NCI-H2171 (cell line): ENCODE data around the gene MARS1.

Experiments used
- DNase-seq: peaks from one replicate; lab custom pipeline; 2025; lab: John Stamatoyannopoulos, UW

MARS1 gene

DNA sequence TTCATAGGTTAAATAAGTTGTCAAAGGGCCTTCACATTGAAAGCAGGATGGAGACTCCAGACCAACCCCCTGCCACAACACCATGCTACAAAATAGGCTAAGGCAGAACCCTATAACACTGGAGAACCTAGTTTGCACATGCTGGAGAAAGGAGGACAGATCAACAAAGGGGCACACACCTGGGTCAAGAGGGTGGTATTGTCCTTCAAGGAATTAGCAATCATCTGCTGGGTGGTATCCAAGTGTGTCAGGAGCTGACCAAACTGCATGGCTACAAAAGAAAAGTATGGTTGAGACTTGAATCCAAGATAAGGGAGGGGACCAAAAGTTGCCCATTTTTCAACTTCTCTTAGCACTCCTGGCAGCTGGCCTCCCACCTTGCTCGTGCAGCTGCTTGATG, 44.0 kb downstream of the MARS1 start:
- DNase-seq: no peak

DNA sequence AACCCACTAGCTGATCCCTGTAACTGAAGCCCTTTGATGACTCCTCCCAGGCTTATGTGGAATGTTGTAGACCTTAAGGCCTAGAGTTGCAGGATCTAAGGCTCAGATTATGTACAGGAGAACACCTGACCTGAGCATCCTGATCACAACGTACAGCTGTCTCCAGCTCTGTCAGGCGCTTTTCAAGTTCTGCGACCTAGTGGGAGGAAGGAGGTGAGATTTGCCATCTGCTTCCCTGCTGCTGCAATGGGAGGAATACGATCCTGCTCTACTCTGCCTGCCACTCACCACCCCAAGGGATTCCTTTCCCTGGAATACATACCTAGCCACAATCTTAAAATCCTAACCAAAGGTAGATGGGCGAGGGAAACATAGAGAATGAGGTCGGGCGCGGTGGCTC, 45.2 kb downstream of the MARS1 start:
- DNase-seq: peak; percentile 88

DNA sequence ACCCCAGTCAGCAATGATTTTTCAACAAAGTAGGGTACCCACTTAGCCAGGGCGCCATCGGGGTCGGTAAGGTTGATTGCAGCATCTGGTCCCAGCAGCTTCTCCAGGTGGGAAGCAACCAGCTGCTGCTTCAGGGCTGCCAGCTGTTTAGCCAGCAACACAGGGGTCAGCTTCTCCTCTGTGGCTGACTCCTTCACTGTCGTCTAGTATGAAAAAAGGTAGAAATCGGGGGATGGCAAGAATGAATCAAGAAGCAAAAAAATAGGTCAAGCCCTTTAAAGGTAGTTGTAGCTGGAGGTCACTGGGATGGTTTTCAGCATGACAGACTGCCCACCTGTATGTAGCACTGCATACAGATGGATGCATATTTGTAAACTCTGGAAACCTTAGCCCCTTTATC, 46.4 kb downstream of the MARS1 start:
- no peak for DNase-seq

DNA sequence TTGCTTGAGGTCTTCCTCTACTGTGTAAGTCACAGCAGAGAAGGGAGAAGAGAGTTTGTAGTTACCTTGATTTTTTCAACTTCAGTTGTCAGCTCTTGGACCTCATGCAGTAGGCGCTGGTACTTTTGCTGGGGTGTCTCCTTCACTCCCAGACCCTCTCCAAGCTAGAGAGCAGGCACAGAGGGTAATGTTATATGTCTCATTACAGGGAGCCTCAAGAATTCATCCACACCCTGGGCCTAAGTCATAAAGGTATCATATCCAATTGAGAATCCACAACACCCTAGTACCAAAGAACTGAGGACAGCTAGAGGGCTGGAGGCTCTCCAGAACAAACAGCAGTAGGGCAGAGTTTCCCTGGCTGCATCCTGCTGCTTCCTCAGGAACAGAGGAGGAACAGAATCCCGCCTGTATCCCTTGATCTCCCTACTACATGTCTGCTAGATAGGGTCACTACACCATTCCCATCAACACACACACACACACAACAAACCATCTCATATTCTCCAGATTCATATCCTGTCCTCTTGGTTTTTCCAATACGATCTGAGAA, 47.2 kb downstream of the MARS1 start:
- no peak for DNase-seq

DNA sequence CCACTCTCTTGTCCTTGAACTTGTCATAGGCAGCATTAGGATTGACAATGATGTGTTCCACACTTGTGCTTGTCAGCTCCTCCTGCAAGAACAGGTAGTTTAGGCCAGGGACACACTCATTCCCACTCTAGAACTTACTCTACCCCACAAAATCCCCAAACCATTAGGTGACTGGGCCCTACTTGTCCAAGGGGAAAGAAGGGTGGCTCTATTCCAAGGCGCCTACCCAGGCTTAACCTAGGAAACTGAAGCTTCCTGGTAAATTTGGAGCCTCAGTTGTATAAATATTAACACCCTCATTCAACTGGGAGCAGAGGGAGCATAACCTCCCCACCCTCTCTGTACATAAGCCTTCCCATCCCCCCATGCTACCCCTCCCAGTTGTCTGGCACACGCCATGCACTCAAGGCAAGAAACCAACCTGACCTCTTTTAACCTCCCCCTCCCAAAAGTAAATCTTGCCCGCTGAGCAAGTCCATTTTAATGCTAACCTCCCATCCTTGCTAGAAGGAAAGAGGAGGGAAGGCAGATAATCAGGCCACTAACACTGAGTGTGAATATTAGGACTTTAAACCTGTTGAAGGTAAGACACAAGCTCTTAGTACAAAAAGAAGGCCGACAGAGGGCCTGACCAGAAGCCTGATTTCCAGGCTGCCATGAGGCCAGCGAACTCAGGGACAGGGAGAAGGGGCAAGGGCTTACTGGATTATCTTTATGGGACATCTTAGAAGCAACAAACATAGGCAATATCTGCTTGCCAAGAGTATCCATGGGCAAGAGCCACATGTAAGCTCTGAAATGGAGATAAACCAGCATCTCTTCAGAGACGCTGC, 48.1 kb downstream of the MARS1 start:
- no peak for DNase-seq

DNA sequence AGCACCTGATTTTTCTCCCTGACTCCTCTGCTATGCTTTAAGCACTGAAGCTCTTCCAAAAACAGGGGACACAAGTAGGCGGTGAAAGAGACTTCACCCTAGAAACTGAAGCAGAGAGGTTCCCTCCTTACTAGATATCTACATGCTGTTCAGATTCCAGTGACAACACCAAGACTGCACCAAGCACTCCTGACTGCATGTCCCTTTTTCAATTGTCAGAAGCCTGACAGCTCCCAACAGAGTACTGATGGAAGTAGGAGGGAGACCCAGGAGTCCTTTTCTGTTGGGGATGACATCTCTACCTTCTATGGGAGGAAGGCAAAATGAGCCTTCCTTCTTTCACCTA, 48.7 kb downstream of the MARS1 start:
- DNase-seq: no peak

DNA sequence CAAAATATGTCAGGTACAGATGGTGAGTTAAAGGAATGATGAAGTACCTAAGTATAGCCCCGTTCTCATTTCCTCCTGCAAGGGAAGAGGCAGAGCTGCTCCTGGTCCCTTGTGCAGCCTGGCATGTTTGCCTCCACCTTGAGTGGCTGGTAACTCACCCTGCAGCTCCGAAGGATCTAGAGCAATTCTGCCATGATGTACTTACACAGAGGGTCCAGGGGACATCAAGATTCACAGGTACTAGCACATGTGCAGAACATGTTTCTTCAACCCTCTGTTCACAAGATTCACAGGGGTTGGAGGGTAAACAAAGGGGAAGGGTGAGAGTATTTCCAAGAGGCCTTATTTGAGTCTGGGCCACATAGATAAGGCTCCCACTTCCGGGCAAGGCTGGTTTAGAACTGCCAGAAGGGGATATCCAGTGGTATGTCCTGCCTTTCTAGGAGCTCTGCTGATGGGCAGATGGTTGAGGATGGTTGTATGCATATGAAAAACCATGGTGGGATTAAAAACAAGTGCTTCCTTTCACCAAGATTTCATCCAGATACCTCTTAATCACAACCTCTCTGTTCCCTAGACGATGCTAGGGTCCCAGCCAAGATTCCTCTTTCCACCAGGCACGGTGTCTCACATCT, 51.4 kb downstream of the MARS1 start:
- DNase-seq: no peak

DNA sequence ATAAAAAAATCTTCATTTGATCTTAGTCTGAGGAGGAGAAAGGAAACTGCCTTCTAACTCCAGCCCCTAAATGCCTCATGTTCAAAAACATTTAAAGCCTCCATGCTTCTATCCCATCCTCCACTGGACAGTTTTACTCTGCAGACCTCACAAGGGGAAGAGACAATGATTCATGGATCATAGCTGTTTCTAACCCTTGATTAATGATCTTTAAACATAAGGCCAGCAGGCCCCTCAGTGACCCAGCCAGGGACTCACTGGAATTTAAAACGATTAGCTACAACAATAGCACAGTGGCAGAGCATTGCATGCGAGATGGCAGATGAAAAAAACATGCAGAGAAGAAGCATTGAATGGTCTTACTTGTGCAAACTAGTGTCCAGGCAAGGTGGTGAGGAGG, 53.1 kb downstream of the MARS1 start:
- no peak for DNase-seq

DNA sequence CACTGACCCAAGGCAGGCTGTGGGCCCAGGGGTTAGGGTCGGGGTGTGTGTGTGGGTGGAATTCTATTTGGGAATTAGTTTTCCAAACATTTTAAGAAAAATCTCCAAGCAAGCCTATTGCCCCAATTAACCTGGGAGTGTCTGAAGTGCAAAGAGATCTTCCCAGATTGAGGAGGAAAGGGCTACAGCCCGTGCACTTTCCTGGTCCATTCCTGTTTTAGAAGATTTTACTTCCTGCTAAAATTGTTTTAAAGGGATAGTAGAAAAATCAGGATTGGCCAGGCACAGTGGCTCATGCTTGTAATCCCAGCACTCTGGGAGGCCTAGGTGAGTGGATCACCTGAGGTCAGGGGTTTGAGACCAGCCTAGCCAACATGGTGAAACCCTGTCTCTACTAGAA, 53.8 kb downstream of the MARS1 start:
- DNase-seq: no peak

DNA sequence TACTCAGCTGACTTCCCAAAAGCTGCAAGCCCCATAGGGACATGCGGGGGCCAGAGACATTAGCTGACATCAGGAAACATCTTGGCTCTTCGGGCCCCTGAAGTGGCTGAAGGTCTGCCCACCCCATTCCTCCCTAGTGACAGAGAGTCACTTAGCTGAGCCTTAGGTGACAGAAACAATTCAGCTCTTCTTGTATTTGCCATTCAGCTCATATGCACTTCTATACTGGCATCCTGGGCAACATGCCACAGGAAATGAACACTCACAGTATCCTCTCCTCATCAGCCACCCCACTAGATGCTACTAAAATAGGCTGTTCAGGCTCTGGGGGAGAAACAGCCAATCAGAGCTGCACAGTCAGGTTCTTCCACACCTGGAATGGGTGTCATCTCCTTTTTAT, 55.7 kb downstream of the MARS1 start:
- DNase-seq: no peak

DNA sequence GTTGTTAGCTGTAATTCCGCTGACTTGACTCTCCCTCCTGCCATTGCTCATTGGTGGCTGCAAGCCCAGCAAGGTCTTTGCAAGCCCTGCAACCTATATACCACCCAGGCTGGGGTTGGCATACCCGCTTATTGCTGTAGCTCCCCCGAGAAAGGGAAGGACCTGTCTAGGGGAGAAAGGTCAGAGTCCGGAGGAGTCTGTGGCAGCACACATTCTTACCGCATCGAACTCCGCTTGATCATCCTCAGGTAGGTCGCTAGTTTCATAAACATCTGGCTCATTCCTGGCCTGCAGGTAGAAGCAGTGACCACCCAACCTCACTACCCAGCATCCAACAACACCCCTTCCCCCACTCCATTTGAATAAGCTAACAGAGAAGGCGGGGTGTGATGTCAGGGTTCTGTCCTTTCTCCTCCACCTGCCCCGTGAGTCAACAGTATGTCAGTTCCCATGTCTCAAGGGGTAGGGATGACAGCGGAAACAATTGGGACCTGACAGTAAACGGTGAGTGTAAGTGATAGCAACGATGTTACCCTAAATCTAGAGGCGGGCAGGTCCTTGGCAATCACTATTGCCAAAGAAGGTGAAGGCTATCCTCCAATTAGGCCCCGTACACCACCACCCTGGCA, 58.1 kb downstream of the MARS1 start:
- DNase-seq: no peak

DNA sequence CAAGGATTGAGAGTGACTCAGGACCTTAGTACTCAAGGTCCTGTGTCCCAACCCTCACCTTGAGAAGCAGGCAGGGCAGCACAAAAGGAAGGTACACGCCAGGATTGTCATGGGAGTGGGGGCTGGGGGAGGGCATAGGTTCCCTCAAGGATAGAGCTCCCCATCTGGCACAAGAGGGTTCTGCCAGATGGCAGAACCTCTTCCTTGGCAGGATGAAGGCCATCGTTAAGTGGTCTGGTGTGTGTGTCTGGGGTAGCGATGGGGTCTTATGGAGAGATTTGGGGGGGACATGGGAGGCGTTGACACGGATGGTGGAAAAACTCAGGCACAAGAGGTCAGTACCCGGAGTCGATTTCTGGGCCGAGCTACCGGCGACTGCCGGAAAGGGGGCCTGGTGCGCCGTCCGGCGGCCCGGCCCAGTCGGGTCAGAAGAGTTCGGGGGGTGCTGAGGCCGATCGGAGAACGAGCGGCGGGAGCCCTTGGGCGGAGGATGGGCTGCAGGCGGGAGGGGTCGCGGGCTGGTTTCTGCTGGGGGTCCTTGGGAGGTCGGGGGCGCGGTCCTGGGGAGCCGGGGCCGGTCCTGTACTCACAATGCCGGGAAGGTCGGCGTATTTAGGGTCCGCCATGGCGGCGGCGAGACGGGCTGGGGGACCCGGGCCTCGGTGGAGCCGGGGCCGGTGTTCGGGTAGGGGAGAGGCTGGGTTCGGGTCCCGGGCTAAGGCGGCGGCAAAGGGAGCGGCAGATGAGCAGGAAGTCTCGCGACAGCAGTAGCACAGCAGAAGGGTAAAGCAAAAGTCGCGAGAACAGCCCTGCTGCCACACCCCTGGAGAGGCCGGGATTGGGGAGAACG, 58.8 kb downstream of the MARS1 start, which contains the start of gene DCTN2:
DCTN2 (minus strand) TSS at position 755 of the 850 bp plus-strand sequence; CDS start at position 626, 129 bp downstream.
- DNase-seq: peak; percentile 95

DNA sequence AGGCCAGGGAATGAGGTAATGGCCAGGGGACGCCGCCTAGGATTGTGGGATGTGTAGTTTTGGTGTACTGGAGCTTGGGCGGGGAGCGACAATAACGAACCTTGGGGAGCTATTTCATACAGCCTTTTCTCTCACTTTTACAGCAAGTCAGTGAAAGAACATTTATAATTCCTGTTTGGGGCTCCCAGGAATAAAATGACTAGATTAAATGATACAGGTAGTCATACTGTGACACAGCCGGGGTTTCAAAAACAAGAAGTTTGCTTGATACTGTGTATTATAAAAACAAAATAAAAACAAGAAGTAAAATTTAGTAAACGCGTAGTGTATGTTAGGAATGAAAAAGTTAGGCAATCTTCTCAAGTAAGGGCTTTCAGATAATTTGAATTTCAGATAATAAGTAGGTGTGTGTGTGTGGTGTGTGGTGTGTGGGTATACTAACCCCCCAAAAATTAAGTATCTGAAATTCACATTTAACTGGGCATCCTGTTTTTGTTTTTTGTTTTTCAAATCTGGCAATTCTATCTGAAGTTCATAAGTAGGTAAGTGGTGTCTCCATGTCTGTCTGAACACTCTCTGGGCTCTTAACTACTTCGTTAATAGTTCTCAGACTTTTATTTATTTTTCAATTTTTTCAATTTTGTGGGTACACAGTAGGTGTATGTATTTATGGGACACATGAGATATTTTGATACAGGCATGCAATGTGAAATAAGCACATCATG, 59.6 kb downstream of the MARS1 start:
- no peak for DNase-seq

DNA sequence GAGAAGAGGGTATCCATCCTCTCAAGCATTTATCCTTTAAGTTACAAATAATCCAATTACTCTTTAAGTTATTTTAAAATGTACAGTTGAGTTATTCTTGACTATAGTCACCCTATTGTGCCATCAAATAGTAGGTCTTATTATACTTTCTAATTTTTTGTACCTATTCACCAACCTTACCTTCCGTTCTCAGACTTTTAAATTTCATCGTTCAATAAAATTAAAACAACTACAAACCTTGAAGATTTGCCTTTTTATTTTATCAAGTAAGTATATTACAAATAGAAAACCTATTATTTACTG, 60.1 kb downstream of the MARS1 start:
- DNase-seq: no peak

DNA sequence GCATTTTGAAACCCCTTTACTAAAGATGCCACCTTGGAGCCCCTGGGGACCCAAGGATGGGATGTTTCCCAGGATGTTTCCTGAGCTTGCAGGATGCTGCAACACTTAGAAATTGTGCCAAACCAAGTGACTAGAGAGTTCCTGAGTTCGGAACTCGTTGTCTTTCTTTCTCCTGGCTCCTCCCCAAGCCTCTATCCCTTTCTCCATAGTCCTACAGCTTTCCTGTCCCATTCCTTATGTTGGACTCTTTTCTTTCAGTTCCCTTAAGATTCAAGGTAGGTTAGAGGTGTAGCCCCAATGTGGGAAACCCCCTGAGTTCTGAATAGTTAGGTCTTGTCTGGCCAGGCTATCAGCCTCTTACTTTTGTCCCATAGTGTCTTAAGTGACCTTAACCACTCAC, 60.6 kb downstream of the MARS1 start:
- DNase-seq: no peak

DNA sequence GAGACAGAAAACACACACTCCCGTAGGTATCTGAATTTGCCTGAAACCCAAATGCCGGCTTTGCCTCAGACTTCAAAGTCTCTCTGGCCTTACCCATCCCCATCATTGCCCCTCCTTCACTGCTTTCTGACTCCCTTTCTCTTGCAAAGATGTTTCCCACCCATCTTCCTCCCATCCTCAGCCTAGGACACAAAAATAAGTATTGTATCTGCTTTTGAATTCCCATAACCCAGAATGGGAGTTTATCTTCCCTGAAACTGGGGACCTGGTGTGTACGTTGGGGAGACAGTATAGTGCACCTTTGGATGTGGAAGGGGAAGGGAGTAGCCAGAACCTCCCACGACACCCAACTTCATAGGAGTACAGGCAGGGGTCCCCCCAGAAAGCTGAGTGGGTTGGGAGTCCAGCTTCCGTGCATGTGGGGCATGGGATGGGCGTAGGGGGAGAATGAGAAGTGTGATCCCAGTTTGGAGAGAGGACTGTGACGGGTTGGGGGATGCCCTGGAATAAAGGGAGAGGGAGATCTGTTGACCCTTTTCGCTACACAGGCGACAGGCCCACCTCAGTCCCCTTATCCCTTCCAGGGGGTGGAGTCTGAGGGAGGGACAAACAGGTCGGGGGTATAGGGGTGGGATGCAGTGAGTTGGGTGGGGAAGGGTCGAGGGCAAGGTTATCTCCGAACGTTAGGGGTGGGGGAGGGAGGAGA, 61.5 kb downstream of the MARS1 start:
- DNase-seq: no peak

DNA sequence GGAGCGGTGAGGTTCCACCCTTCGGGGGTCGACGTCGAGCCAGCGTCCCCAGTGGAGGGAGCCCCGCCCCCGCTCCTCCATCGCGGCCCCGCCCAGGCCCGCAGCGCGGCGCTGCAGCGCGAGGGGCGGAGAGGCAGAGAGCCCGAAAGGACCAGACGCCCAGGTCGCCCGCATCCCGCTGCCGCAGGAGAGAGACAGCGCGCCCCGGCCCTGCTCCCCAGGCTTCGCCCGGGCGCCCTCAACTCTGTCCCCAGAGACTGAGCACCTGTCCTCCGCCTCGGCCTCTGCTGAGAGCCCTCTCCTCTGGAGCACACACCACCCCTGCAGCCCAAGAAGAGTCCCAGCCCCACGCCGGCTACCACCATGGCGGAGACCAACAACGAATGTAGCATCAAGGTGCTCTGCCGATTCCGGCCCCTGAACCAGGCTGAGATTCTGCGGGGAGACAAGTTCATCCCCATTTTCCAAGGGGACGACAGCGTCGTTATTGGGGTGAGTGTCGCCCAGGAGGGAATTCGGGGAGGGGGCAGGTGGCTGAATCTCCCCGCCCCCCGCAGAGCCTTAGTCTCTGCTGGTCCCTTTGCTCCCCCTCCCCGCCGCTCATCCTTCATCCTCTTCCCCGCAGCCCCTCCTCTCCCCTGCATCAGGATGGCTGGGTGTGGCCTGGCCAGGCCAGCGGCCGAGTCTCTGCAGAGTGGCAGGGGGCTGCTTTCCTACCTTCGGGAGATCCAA, 62.2 kb downstream of the MARS1 start, which contains the start of gene KIF5A:
KIF5A (plus strand) TSS at position 136 of the 732 bp plus-strand sequence; CDS start at position 364, 228 bp downstream.
- DNase-seq: peak; percentile 69

DNA sequence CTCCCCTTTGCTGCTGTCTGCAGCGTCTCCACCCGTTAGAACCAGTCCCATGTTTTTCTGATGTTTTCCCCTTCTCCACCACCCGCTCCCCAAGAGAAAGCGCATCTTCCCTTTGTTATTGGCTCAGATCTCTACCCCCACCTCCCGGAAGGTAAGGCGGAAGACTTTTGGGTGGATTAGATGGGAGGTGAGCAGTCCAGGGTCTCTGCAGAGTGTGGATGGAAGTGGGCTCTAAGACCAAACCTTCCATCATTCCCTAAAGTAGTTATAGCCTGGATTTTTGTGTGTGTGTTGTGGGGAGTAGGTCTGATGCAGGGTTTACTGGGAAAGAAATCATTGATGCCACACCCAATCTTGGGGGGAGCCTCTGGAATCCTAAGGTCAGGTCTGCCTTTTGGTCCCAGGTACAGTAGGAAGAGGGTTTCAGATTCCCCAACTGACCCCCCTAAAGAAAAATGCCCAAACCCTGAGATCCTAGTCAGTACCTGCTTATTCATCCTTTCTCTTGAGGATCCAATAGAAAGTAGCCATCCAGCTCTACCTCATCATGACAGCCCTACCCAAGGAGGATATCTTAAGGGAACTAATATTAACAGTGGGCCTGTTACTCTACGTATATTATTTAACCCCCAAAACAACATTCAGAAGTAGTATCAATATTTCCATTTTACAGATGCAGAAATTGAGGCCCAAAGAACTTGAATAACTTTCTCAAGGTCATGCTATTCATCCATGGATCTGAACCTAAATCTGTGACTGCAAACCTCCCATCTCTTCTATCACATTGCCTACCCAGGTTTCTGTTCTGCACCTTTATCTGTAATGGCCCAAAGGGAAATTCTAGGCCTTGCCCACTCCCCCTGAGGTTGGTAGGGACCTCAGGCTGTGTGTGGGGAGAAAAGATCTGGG, 63.0 kb downstream of the MARS1 start:
- DNase-seq: no peak
